Neuronal stem cell (in vitro differentiated cells): ENCODE results near the gene ST7.

ENCODE experiments used
- DNase-seq: peaks from one replicate; pipeline ENCODE4 v3.0.0-alpha.2; 2013; ENCODE audit warnings: low spot score
- H2AFZ ChIP-seq: one replicate; pipeline ENCODE4 v1.6.1; 2013; ENCODE audit warnings: mild to moderate bottlenecking, low read length, inconsistent platforms
- H2AK5ac ChIP-seq: 2 replicates; pipeline ENCODE4 v1.6.1; 2013; ENCODE audit warnings: low read depth, mild to moderate bottlenecking, inconsistent platforms, low read length, moderate library complexity, mixed read lengths
- H2BK120ac ChIP-seq: 2 replicates; pipeline ENCODE4 v1.6.1; 2013; ENCODE audit warnings: low read depth, mild to moderate bottlenecking, inconsistent platforms, low read length, moderate library complexity, mixed read lengths
- H2BK12ac ChIP-seq: one replicate; pipeline ENCODE4 v1.6.1; 2013; ENCODE audit warnings: low read length, inconsistent platforms
- H2BK15ac ChIP-seq: 2 replicates; pipeline ENCODE4 v1.6.1; 2013; ENCODE audit warnings: mild to moderate bottlenecking, low read length, inconsistent platforms, mixed read lengths
- H2BK5ac ChIP-seq: one replicate; pipeline ENCODE4 v1.6.1; 2013; ENCODE audit warnings: inconsistent platforms, mild to moderate bottlenecking, low read length, moderate library complexity
- H3K14ac ChIP-seq: one replicate; pipeline ENCODE4 v1.6.1; 2013; ENCODE audit warnings: low read length, inconsistent platforms
- H3K18ac ChIP-seq: 2 replicates; pipeline ENCODE4 v1.6.1; 2013; ENCODE audit warnings: low read length, inconsistent platforms
- H3K23ac ChIP-seq: 2 replicates; pipeline ENCODE4 v1.6.1; 2013; ENCODE audit warnings: low read depth, mild to moderate bottlenecking, mixed read lengths, low read length, inconsistent platforms; ENCODE audit not compliant: poor library complexity
- H3K27ac ChIP-seq: replicated peaks from 3 replicates; pipeline ENCODE4 v1.5.1; 2013; ENCODE audit warnings: low read length, inconsistent platforms
- H3K27me3 ChIP-seq, 3 experiments: 2 replicates each; pipeline ENCODE4 v1.6.1; 2013; ENCODE audit warnings: low read length in 3 of 3, mild to moderate bottlenecking in 2 of 3, inconsistent platforms in 1 of 3, low read depth in 1 of 3, mixed read lengths in 1 of 3, moderate library complexity in 1 of 3; ENCODE audit not compliant: control insufficient read depth in 3 of 3, insufficient read depth in 3 of 3
- H3K36me3 ChIP-seq, 2 donors: replicated peaks in 1 of 2; 2 replicates each; pipeline ENCODE4 v1.6.1; 2013; ENCODE audit warnings: low read length in 2 of 2; ENCODE audit not compliant: control insufficient read depth in 2 of 2, insufficient read depth in 2 of 2
- H3K4ac ChIP-seq: 2 replicates; pipeline ENCODE4 v1.6.1; 2013; ENCODE audit warnings: inconsistent platforms, mild to moderate bottlenecking, low read length, moderate library complexity
- H3K4me1 ChIP-seq, 2 donors: 1 replicate in 1 of 2; 2 replicates in 1 of 2; pipeline ENCODE4 v1.6.1; 2013; ENCODE audit warnings: low read length in 2 of 2, low read depth in 1 of 2; ENCODE audit not compliant: control insufficient read depth in 2 of 2, insufficient read depth in 1 of 2
- H3K4me2 ChIP-seq: one replicate; pipeline ENCODE4 v1.6.1; 2013; ENCODE audit warnings: mild to moderate bottlenecking, low read length, inconsistent platforms; ENCODE audit not compliant: insufficient read depth, poor library complexity, severe bottlenecking
- H3K4me3 ChIP-seq, 2 donors: 2 replicates each; pipeline ENCODE4 v1.5.1; 2013; ENCODE audit warnings: low read length in 2 of 2, mild to moderate bottlenecking in 2 of 2, inconsistent platforms in 1 of 2, moderate library complexity in 1 of 2
- H3K79me1 ChIP-seq: one replicate; pipeline ENCODE4 v1.6.1; 2013; ENCODE audit warnings: low read depth, mild to moderate bottlenecking, inconsistent platforms, low read length, moderate library complexity
- H3K9ac ChIP-seq: one replicate; pipeline ENCODE4 v1.6.1; 2013; ENCODE audit warnings: mild to moderate bottlenecking, low read depth, low read length, inconsistent platforms; ENCODE audit not compliant: poor library complexity
- H3K9me3 ChIP-seq, 2 donors: replicated peaks in 1 of 2; 2 replicates each; pipeline versions ENCODE3 to v1.6.1; 2013; ENCODE audit warnings: low read length in 2 of 2, mild to moderate bottlenecking in 2 of 2, inconsistent platforms in 1 of 2, low read depth in 1 of 2, mixed read lengths in 1 of 2, moderate library complexity in 1 of 2; ENCODE audit not compliant: control insufficient read depth in 2 of 2, insufficient read depth in 1 of 2
- H4K8ac ChIP-seq: one replicate; pipeline ENCODE4 v1.6.1; 2013; ENCODE audit warnings: low read depth, mild to moderate bottlenecking, inconsistent platforms, low read length, moderate library complexity
- H4K91ac ChIP-seq: one replicate; pipeline ENCODE4 v1.6.1; 2013; ENCODE audit warnings: low read length, low read depth, mild to moderate bottlenecking, inconsistent platforms; ENCODE audit not compliant: poor library complexity
- WGBS, 2 donors: extraction: QIAGEN DNeasy Blood & Tissue Kit; methylation state at CpG; one replicate each; pipeline ENCODE4 v1.1.7; 2013; ENCODE audit warnings: missing lambda C conversion rate in 2 of 2, mixed read lengths in 1 of 2; ENCODE audit not compliant: insufficient read length in 2 of 2, insufficient replicate concordance in 1 of 2; ENCODE audit errors: extremely low coverage in 2 of 2; 5-methylcytosine and 5-hydroxymethylcytosine counted together

The ST7 gene

GRCh38 chr7:117212969-117213877 is 259.9 kb downstream of the ST7 start:
- no peak overlapping the region for H3K4ac ChIP-seq
- H2AFZ ChIP-seq: no peak overlapping the region
- WGBS, 2 donors: no CpG with 5 or more reads among the region's 5 CpGs
- no peak overlapping the region for H2BK120ac ChIP-seq
- H3K18ac ChIP-seq: no peak overlapping the region
- no peak overlapping the region for H3K9ac ChIP-seq
- H3K79me1 ChIP-seq: no peaks in the 10 kb centered on the region
- no peaks in the 10 kb centered on the region for H3K9me3 ChIP-seq
- H3K23ac ChIP-seq: no peak overlapping the region
- H4K8ac ChIP-seq: no peak overlapping the region
- H3K4me3 ChIP-seq: no peak overlapping the region
- no peak overlapping the region for H2BK12ac ChIP-seq
- H3K4me1 ChIP-seq: no peaks in the 10 kb centered on the region
- H3K27me3 ChIP-seq: no peaks in the 10 kb centered on the region
- peak; percentile 54 for DNase-seq
- H2AK5ac ChIP-seq: no peak overlapping the region
- no peak overlapping the region for H3K27ac ChIP-seq
- peaks cover 0 to 22% of the 10 kb centered on the region in 2 donors for H3K36me3 ChIP-seq
- H2BK15ac ChIP-seq: no peak overlapping the region
- H3K4me2 ChIP-seq: no peak overlapping the region
- no peak overlapping the region for H3K14ac ChIP-seq
- no peak overlapping the region for H4K91ac ChIP-seq
- H2BK5ac ChIP-seq: no peak overlapping the region

DNA sequence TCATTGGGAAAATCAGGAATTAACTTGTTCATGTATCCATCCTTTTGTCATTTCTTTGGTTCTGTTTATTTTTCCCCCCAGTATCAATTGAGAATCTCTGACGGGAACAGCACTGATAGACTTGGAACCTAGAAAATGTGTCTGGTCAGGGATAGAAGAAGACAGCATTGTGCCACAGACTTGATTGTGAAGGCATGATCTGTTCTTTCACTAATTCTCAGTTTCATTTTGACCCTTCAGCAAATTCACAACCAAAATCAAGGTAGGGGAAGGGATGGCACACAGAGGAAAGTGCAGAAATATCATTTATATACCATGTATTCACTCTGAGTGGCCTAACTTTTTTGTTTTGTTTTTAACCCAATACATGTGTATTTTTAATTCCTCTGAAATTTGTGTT is 262.7 kb downstream of the ST7 start:
- Histone ChIP-seq H2BK12ac (no peak overlapping the region), H3K9me3 (no peaks in the 10 kb centered on the region), H3K36me3 (peaks cover 0 to 22% of the 10 kb centered on the region in 2 donors), H3K9ac (no peak overlapping the region), H4K8ac (no peak overlapping the region), H3K4me3 (no peak overlapping the region), H2BK120ac (no peak overlapping the region), H3K79me1 (no peaks in the 10 kb centered on the region), H2BK15ac (no peak overlapping the region), H4K91ac (no peak overlapping the region), H3K14ac (no peak overlapping the region), H3K23ac (no peak overlapping the region), H2BK5ac (no peak overlapping the region), H2AFZ (no peak overlapping the region), H2AK5ac (no peak overlapping the region), H3K4ac (no peak overlapping the region), H3K27ac (no peak overlapping the region), H3K4me2 (no peak overlapping the region), H3K4me1 (no peaks in the 10 kb centered on the region), H3K18ac (no peak overlapping the region), H3K27me3 (no peaks in the 10 kb centered on the region)
- WGBS, 2 donors: no CpG with 5 or more reads among the region's 1 CpG
- no peak for DNase-seq

GRCh38 chr7:117216436-117217069 is 263.3 kb downstream of the ST7 start:
- H2AFZ ChIP-seq: no peak overlapping the region
- no peak overlapping the region for H3K18ac ChIP-seq
- no peaks in the 10 kb centered on the region for H3K9me3 ChIP-seq
- no peak overlapping the region for H2BK120ac ChIP-seq
- H3K36me3 ChIP-seq: peaks cover 0 to 22% of the 10 kb centered on the region in 2 donors
- H4K8ac ChIP-seq: no peak overlapping the region
- WGBS, 2 donors: no CpG with 5 or more reads among the region's 5 CpGs
- no peak for DNase-seq
- H3K27ac ChIP-seq: no peak overlapping the region
- no peak overlapping the region for H3K4me2 ChIP-seq
- H3K79me1 ChIP-seq: no peaks in the 10 kb centered on the region
- no peak overlapping the region for H3K14ac ChIP-seq
- no peaks in the 10 kb centered on the region for H3K27me3 ChIP-seq
- no peak overlapping the region for H3K23ac ChIP-seq
- H3K9ac ChIP-seq: no peak overlapping the region
- H2BK5ac ChIP-seq: no peak overlapping the region
- H2BK15ac ChIP-seq: no peak overlapping the region
- H3K4me3 ChIP-seq: no peak overlapping the region
- H2AK5ac ChIP-seq: no peak overlapping the region
- no peaks in the 10 kb centered on the region for H3K4me1 ChIP-seq
- no peak overlapping the region for H2BK12ac ChIP-seq
- no peak overlapping the region for H4K91ac ChIP-seq
- H3K4ac ChIP-seq: no peak overlapping the region
